K562 (cell line): ENCODE measurements around the gene IL12A. TPM values are rescaled to one million over a fixed set of nuclear protein-coding genes. Genes with fewer than 3 reads are reported as not detected.

Source experiments
- ATAC-seq: fragments of 200-7000 bp; cut with Tn5 transposase; 3 replicates; pipeline ENCODE4 v1.9.1; 2020; ENCODE audit warnings: moderate library complexity
- BruUV-seq: library from RNA; stranded (reverse); fragments of 400-500 nt; replicated peaks from 2 replicates; lab custom pipeline; 2021; lab: Mats Ljungman, UMichigan
- CTCF ChIA-PET: fragments of 300-600 bp; formaldehyde crosslinking; extraction: SDS; loops from one replicate; lab custom pipeline; 2021; ENCODE audit warnings: low intra/inter-chr PET ratio; lab: Yijun Ruan, JAX
- POLR2A ChIA-PET: fragments of 300-600, 350-650 bp; sonication (Branson Sonifier 250); formaldehyde crosslinking; extraction: SDS; loops from one replicate; lab custom pipeline; 2021; ENCODE audit warnings: antibody characterized with exemption, inconsistent platforms; lab: Yijun Ruan, JAX
- DNase-seq, 4 experiments: peaks; one replicate each; pipeline versions ENCODE4 v3.0.0 to v3.0.0-alpha.2; 2011 to 2018; ENCODE audit warnings: low spot score in 3 of 4, mixed read lengths in 3 of 4; ENCODE audit errors: extremely low read depth in 1 of 4
- FAIRE-seq: peaks from 2 replicates; lab custom pipeline; 2011; peaks lifted over from hg19 to GRCh38; lab: Jason Lieb, UNC
- H2AFZ ChIP-seq: 2 replicates; pipeline ENCODE4 v1.6.0; 2011; ENCODE audit warnings: low read depth, low read length, control low read depth, inconsistent platforms
- H3K27ac ChIP-seq: fragments of 200-600 bp; 3 replicates; pipeline ENCODE4 v1.8.0; 2011; ENCODE audit warnings: low read depth, mild to moderate bottlenecking, control low read depth, inconsistent platforms, low read length, moderate library complexity, mixed read lengths; ENCODE audit errors: extremely low read depth
- H3K27me3 ChIP-seq, 2 experiments: fragments of 300-600 bp in 1 of 2; 2 replicates in 1 of 2; 3 replicates in 1 of 2; pipeline versions ENCODE4 v1.6.0 to v1.8.0; 2011; ENCODE audit warnings: inconsistent platforms in 2 of 2, low read length in 2 of 2, mild to moderate bottlenecking in 1 of 2, mixed read lengths in 1 of 2, moderate library complexity in 1 of 2; ENCODE audit not compliant: control insufficient read depth in 2 of 2, insufficient read depth in 2 of 2
- H3K36me3 ChIP-seq: fragments of 300-600 bp; 3 replicates; pipeline ENCODE4 v1.8.0; 2011; ENCODE audit warnings: mild to moderate bottlenecking, low read length, inconsistent platforms; ENCODE audit not compliant: control insufficient read depth, insufficient read depth
- H3K4me1 ChIP-seq, 2 experiments: fragments of 200-600 bp in 1 of 2; replicated peaks in 1 of 2; 2 replicates in 1 of 2; 3 replicates in 1 of 2; pipeline versions ENCODE4 v1.5.1 to v1.8.0; 2011; ENCODE audit warnings: inconsistent platforms in 2 of 2, low read length in 2 of 2, mild to moderate bottlenecking in 1 of 2, mixed read lengths in 1 of 2, moderate library complexity in 1 of 2; ENCODE audit not compliant: control insufficient read depth in 2 of 2, insufficient read depth in 2 of 2
- H3K4me2 ChIP-seq: 2 replicates; pipeline ENCODE4 v1.6.1; 2011; ENCODE audit warnings: low read length, control low read depth, inconsistent platforms, mixed read lengths; ENCODE audit not compliant: insufficient read depth
- H3K4me3 ChIP-seq: fragments of 200-600 bp; sonication (generic), shearing (Covaris generic); 2 replicates; pipeline ENCODE4 v1.5.1; 2016; ENCODE audit warnings: control low read depth, inconsistent platforms
- H3K79me2 ChIP-seq: fragments of 200-600 bp; 3 replicates; pipeline ENCODE4 v1.8.0; 2011; ENCODE audit warnings: low read length, inconsistent platforms; ENCODE audit not compliant: control insufficient read depth, insufficient read depth
- H3K9ac ChIP-seq, 2 experiments: 2 replicates each; pipeline versions ENCODE4 v1.6.0 to v1.6.1; 2011; ENCODE audit warnings: low read depth in 2 of 2, low read length in 2 of 2, control low read depth in 1 of 2, inconsistent platforms in 1 of 2, mild to moderate bottlenecking in 1 of 2, mixed read lengths in 1 of 2; ENCODE audit not compliant: insufficient read depth in 1 of 2
- H3K9me1 ChIP-seq: one replicate; pipeline ENCODE4 v1.6.0; 2011; ENCODE audit warnings: inconsistent platforms, mild to moderate bottlenecking, low read length, moderate library complexity; ENCODE audit not compliant: control insufficient read depth, insufficient read depth
- H3K9me3 ChIP-seq: replicated peaks from 2 replicates; pipeline ENCODE4 v1.5.1; 2011; ENCODE audit warnings: low read depth, low read length, inconsistent platforms; ENCODE audit not compliant: control insufficient read depth, insufficient read depth
- H4K20me1 ChIP-seq: replicated peaks from 2 replicates; pipeline ENCODE4 v1.6.1; 2011; ENCODE audit warnings: low read length, inconsistent platforms, mixed read lengths; ENCODE audit not compliant: control insufficient read depth, insufficient read depth
- FOXK1 ChIP-seq: sonication (generic); formaldehyde crosslinking; IDR thresholded peaks from 2 replicates; pipeline ENCODE4 v1.8.0; 2022; ENCODE audit warnings: missing genetic modification reagents, mild to moderate bottlenecking, borderline replicate concordance
- GTF2B ChIP-seq: IDR thresholded peaks from 2 replicates; pipeline ENCODE4 v1.6.1; 2011; ENCODE audit not compliant: insufficient read length; ENCODE audit errors: extremely low read depth
- SP2 ChIP-seq: IDR thresholded peaks from 2 replicates; pipeline ENCODE4 v1.6.1; 2011; ENCODE audit warnings: mild to moderate bottlenecking, low read depth, low read length, moderate library complexity; ENCODE audit not compliant: poor library complexity, severe bottlenecking; ENCODE audit errors: extremely low read depth
- THRB ChIP-seq: fragments of 450-650 bp; formaldehyde crosslinking; conservative IDR thresholded peaks from 2 replicates; pipeline ENCODE4 v1.4.0; 2022; ENCODE audit warnings: mild to moderate bottlenecking, missing genetic modification characterization
- ZNF830 ChIP-seq: fragments of 250-450 bp; sonication (Bioruptor Pico); IDR thresholded peaks from 2 replicates; pipeline ENCODE4 v1.5.0; 2021; ENCODE audit warnings: mild to moderate bottlenecking
- WGBS: fragments of 100-300 bp; shearing (Covaris generic); methylation state at CpG from one replicate; pipeline ENCODE4 v1.1.6; 2016; ENCODE audit warnings: low coverage, mixed read lengths; ENCODE audit not compliant: insufficient coverage; ENCODE audit errors: missing lambda C conversion rate; 5-methylcytosine and 5-hydroxymethylcytosine counted together
- in situ Hi-C: fragments of 300-500 bp; cut with MboI; formaldehyde crosslinking; loops from 4 replicates; pipeline ENCODE4 v1.15.0; 2018; ENCODE audit warnings: inconsistent platforms, mixed read lengths
- intact Hi-C: fragments of 100-400 bp; cut with micrococcal nuclease; formaldehyde crosslinking; loops from 2 replicates; pipeline ENCODE4 v1.14.2; 2022
- polyA plus RNA-seq, 8 experiments: library from polyadenylated mRNA; depleted of rRNA in 4 of 8; stranded (reverse) in 5 of 8; unstranded in 3 of 8; fragments of >200 nt; fragmentation: Nextera tagmentation in 2 of 8; fragmentation: Illumina TruSeq in 1 of 8; extraction: Ambion mirVana in 2 of 8; extraction: Trizol in 1 of 8; gene quantifications; 2 replicates each; pipeline versions ENCODE4 v1.2.1 to v1.2.3, GENCODE V29; 2011 to 2014; ENCODE audit warnings: inconsistent platforms in 1 of 8, missing spikeins in 1 of 8
- total RNA-seq, 7 experiments: library from RNA; depleted of rRNA in 6 of 7; stranded (reverse); fragments of >200 nt in 6 of 7; fragmentation: Illumina TruSeq in 2 of 7; extraction: Trizol in 2 of 7; gene quantifications; 2 replicates each; pipeline versions ENCODE4 v1.2.1 to v1.2.3, GENCODE V29; 2011 to 2021; ENCODE audit warnings: low replicate concordance in 1 of 7
- TF ChIP-seq, protein P1 (sequence below): fragments of 450-650 bp; IDR thresholded peaks from 2 replicates; pipeline ENCODE4 v1.6.1; 2018; ENCODE audit warnings: mild to moderate bottlenecking, low read depth; ENCODE audit not compliant: partially characterized antibody
- TF ChIP-seq, protein P2 (sequence below): fragments of 250-450 bp; sonication (Bioruptor Pico); IDR thresholded peaks from 2 replicates; pipeline ENCODE4 v1.8.0; 2022; ENCODE audit warnings: inconsistent platforms

IL12A gene
- total and polyA plus RNA-seq, 9 of the 15 experiments (the other 6 are each of a cell fraction or from before 2014, with no cell fraction given), result not detected

DNA sequence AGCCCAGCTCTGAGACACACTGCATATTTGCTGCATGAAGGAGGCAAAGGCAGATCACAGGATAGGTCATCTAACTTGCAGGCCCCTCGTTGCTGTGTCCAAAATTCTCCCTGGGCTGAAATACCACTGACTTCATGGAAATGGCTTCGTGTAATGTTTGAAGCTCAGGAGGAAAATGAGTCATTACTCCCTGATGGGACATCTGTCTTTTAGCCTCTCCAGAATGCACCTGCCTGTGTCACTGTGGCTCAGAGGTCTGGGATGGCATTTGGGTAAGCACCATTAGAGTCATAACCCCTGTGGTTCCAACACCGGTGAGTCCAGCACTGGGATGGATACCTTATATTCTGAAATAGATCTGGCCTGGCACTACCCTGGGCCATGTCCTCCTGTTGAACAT is 51.5 kb downstream of the IL12A start (continued):
- TF ChIP-seq, protein P1, sequence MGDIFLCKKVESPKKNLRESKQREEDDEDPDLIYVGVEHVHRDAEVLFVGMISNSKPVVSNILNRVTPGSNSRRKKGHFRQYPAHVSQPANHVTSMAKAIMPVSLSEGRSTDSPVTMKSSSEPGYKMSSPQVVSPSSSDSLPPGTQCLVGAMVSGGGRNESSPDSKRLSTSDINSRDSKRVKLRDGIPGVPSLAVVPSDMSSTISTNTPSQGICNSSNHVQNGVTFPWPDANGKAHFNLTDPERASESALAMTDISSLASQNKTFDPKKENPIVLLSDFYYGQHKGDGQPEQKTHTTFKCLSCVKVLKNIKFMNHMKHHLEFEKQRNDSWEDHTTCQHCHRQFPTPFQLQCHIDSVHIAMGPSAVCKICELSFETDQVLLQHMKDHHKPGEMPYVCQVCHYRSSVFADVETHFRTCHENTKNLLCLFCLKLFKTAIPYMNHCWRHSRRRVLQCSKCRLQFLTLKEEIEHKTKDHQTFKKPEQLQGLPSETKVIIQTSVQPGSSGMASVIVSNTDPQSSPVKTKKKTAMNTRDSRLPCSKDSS, result no peak
- no peak for TF ChIP-seq FOXK1 (CRISPR knock-in tag)
- TF ChIP-seq GTF2B, result no peak
- TF ChIP-seq, protein P2, sequence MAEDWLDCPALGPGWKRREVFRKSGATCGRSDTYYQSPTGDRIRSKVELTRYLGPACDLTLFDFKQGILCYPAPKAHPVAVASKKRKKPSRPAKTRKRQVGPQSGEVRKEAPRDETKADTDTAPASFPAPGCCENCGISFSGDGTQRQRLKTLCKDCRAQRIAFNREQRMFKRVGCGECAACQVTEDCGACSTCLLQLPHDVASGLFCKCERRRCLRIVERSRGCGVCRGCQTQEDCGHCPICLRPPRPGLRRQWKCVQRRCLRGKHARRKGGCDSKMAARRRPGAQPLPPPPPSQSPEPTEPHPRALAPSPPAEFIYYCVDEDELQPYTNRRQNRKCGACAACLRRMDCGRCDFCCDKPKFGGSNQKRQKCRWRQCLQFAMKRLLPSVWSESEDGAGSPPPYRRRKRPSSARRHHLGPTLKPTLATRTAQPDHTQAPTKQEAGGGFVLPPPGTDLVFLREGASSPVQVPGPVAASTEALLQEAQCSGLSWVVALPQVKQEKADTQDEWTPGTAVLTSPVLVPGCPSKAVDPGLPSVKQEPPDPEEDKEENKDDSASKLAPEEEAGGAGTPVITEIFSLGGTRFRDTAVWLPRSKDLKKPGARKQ (CRISPR knock-in tag), result no peak
- no peak for TF ChIP-seq ZNF830 (CRISPR knock-in tag)
- TF ChIP-seq, all 486 proteins: peak for 0

DNA sequence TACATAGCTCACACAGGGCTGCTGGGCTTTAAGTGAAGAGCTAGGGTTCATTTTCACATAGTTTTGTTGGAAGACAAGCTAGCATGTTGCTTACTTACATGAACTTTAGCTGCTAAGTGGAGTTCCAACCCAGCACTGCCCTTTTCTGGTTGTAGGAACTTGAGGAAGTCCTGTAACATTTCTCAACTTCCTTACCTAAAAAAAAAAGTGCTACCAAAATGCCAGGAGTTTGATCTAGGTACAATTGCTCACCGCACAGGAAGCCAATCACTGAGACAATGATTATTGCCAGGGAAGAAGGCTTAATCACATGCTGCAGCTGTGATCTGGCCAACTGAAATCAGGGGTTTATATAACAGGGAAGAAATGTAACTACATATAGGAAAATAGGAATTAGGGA is 52.8 kb downstream of the IL12A start:
- FAIRE-seq, result no peak
- no peaks in the 10 kb centered on the region for H3K9me3 ChIP-seq
- no TSS peak for BruUV-seq
- TF ChIP-seq SP2 (no peak), THRB (CRISPR knock-in tag) (no peak)
- H3K27me3 ChIP-seq, result peaks cover 4 to 14% of the 10 kb centered on the region in 2 experiments; a peak in 4 of 5 replicates
- H3K36me3 ChIP-seq, result no peaks in the 10 kb centered on the region
- no peak overlapping the region for H3K4me3 ChIP-seq
- no peak for ATAC-seq
- ChIA-PET CTCF (no interaction called here), POLR2A (no interaction called here)
- WGBS, result 0% methylated on average over 1 of the region's 1 CpG
- no peaks in the 10 kb centered on the region for H3K79me2 ChIP-seq
- H4K20me1 ChIP-seq, result no peaks in the 10 kb centered on the region
- H3K9me1 ChIP-seq, result no peaks in the 10 kb centered on the region
- intact Hi-C loops (no loop called here), in situ Hi-C loops (no loop called here)
- no peak overlapping the region for H3K27ac ChIP-seq
- H3K4me2 ChIP-seq, result no peak overlapping the region
- H2AFZ ChIP-seq, result no peak overlapping the region
- H3K9ac ChIP-seq, result no peak overlapping the region
- DNase-seq, result no peak
- no peaks in the 10 kb centered on the region; a peak in 1 of 5 replicates for H3K4me1 ChIP-seq
